ENCODE measurements around the gene WDR27.

GRCh38 chr6:169626169-169626568, 75.7 kb downstream of the WDR27 start:
- no peak for TF ChIP-seq POLR2A (IDR thresholded peaks at IDR 0.05)
- TF ChIP-seq, protein P1, sequence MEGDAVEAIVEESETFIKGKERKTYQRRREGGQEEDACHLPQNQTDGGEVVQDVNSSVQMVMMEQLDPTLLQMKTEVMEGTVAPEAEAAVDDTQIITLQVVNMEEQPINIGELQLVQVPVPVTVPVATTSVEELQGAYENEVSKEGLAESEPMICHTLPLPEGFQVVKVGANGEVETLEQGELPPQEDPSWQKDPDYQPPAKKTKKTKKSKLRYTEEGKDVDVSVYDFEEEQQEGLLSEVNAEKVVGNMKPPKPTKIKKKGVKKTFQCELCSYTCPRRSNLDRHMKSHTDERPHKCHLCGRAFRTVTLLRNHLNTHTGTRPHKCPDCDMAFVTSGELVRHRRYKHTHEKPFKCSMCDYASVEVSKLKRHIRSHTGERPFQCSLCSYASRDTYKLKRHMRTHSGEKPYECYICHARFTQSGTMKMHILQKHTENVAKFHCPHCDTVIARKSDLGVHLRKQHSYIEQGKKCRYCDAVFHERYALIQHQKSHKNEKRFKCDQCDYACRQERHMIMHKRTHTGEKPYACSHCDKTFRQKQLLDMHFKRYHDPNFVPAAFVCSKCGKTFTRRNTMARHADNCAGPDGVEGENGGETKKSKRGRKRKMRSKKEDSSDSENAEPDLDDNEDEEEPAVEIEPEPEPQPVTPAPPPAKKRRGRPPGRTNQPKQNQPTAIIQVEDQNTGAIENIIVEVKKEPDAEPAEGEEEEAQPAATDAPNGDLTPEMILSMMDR (IDR thresholded peaks at IDR 0.05), result no peak

Data from esophagus squamous epithelium (tissue), 4 donors.